Uterus (tissue), 4 donors: Measurements from ENCODE around the gene GREB1. TPM values are rescaled to one million over a fixed set of nuclear protein-coding genes. Genes with fewer than 3 reads are reported as not detected.

ENCODE experiments used
- DNase-seq, 2 donors: peaks; one replicate each; pipeline ENCODE4 v3.0.0-alpha.2; 2019 to 2020
- H3K27ac ChIP-seq, 2 donors: fragments of 200-600 bp; sonication (generic); 1 replicate in 1 of 2; 2 replicates in 1 of 2; pipeline ENCODE4 v1.5.1; 2016 to 2018
- H3K27me3 ChIP-seq, 2 donors: fragments of 200-600 bp; sonication (generic); one replicate each; pipeline ENCODE4 v1.5.1; 2018 to 2019; ENCODE audit warnings: control low read depth in 1 of 2
- H3K36me3 ChIP-seq, 2 donors: fragments of 200-600 bp; sonication (generic); one replicate each; pipeline ENCODE4 v1.5.1; 2019; ENCODE audit warnings: control low read depth in 1 of 2
- H3K4me1 ChIP-seq, 2 donors: fragments of 200-600 bp; sonication (generic); one replicate each; pipeline ENCODE4 v1.5.1; 2018 to 2019; ENCODE audit warnings: control low read depth in 1 of 2
- H3K4me3 ChIP-seq, 2 donors: fragments of 200-600 bp; sonication (generic); 1 replicate in 1 of 2; 2 replicates in 1 of 2; pipeline ENCODE4 v1.5.1; 2018 to 2019; ENCODE audit warnings: mild to moderate bottlenecking in 1 of 2
- H3K9me3 ChIP-seq, 2 donors: fragments of 200-600 bp; sonication (generic); one replicate each; pipeline ENCODE4 v1.5.1; 2019; ENCODE audit warnings: control low read depth in 1 of 2
- CTCF ChIP-seq, 4 experiments: fragments of 200-600 bp in 2 of 4; fragments of 450-650 bp in 2 of 4; sonication (generic) in 2 of 4; IDR thresholded peaks; one replicate each; pipeline ENCODE4 v1.5.1; 2016 to 2019; ENCODE audit warnings: antibody characterized with exemption in 4 of 4, mild to moderate bottlenecking in 2 of 4, moderate library complexity in 1 of 4
- POLR2A ChIP-seq, 2 donors: fragments of 450-650 bp; IDR thresholded peaks; one replicate each; pipeline ENCODE4 v1.6.1; 2016; ENCODE audit warnings: antibody characterized with exemption in 2 of 2, mild to moderate bottlenecking in 1 of 2, moderate library complexity in 1 of 2
- intact Hi-C: fragments of 100-400 bp; cut with DNase I; formaldehyde crosslinking; loops from one replicate; pipeline ENCODE4 v1.15.1; 2023; ENCODE audit warnings: low total_unique reads
- total RNA-seq, 4 donors: library from RNA; depleted of rRNA in 3 of 4; stranded (reverse); fragments of >200 nt in 3 of 4; gene quantifications; one replicate each; pipeline versions ENCODE4 v1.1.0 to v1.2.4, GENCODE V29; 2014 to 2023
- donor health status: DM: yes; HTN: yes; CAD: no.

GREB1 gene
- total RNA-seq, 4 donors from 2014 or later, result 20.3 to 166 (median 78.8) TPM

GRCh38 chr2:11513319-11513718 lies 20.5 kb upstream of the GREB1 start:
- intact Hi-C loops, result no loop called here
- H3K27ac ChIP-seq, result peak overlapping the region; percentile 82 to 89
- H3K36me3 ChIP-seq, result no peaks in the 10 kb centered on the region
- no peak for TF ChIP-seq POLR2A (IDR thresholded peaks at IDR 0.05)
- TF ChIP-seq CTCF (IDR thresholded peaks at IDR 0.05), result no peak
- H3K4me1 ChIP-seq, result peaks cover 2 to 4% of the 10 kb centered on the region in 2 donors
- H3K9me3 ChIP-seq, result no peaks in the 10 kb centered on the region
- no peak overlapping the region for H3K4me3 ChIP-seq
- H3K27me3 ChIP-seq, result no peaks in the 10 kb centered on the region
- DNase-seq, result no peak

GRCh38 chr2:11514081-11514730 lies 19.6 kb upstream of the GREB1 start:
- peak overlapping the region; percentile 82 to 89 for H3K27ac ChIP-seq
- intact Hi-C loops, result no loop called here
- TF ChIP-seq POLR2A (IDR thresholded peaks at IDR 0.05), result no peak
- TF ChIP-seq CTCF (IDR thresholded peaks at IDR 0.05), result no peak
- peaks cover 0 to 4% of the 10 kb centered on the region in 2 donors for H3K4me1 ChIP-seq
- H3K4me3 ChIP-seq, result no peak overlapping the region
- H3K27me3 ChIP-seq, result no peaks in the 10 kb centered on the region
- no peaks in the 10 kb centered on the region for H3K9me3 ChIP-seq
- DNase-seq, result no peak
- H3K36me3 ChIP-seq, result no peaks in the 10 kb centered on the region

GRCh38 chr2:11514904-11515303 lies 18.9 kb upstream of the GREB1 start:
- Histone ChIP-seq H3K27ac (peak overlapping the region; percentile 82 to 89), H3K27me3 (no peaks in the 10 kb centered on the region), H3K9me3 (no peaks in the 10 kb centered on the region), H3K4me1 (peaks cover 0 to 4% of the 10 kb centered on the region in 2 donors), H3K4me3 (no peak overlapping the region), H3K36me3 (no peaks in the 10 kb centered on the region)
- intact Hi-C loops, result no loop called here
- no peak for DNase-seq
- TF ChIP-seq CTCF (IDR thresholded peaks at IDR 0.05) (no peak), POLR2A (IDR thresholded peaks at IDR 0.05) (no peak)

GRCh38 chr2:11515490-11515981 lies 18.3 kb upstream of the GREB1 start:
- intact Hi-C loops, result no loop called here
- Histone ChIP-seq H3K4me3 (no peak overlapping the region), H3K27ac (peak overlapping the region; percentile 82 to 89), H3K36me3 (no peaks in the 10 kb centered on the region), H3K4me1 (peaks cover 0 to 4% of the 10 kb centered on the region in 2 donors), H3K9me3 (no peaks in the 10 kb centered on the region), H3K27me3 (no peaks in the 10 kb centered on the region)
- peak in 1 of 2 donors; percentile 21 for DNase-seq
- TF ChIP-seq CTCF (IDR thresholded peaks at IDR 0.05) (no peak), POLR2A (IDR thresholded peaks at IDR 0.05) (no peak)

GRCh38 chr2:11516984-11517648 lies 16.7 kb upstream of the GREB1 start:
- peak overlapping the region; percentile 82 to 89 for H3K27ac ChIP-seq
- H3K4me1 ChIP-seq, result peaks cover 0 to 4% of the 10 kb centered on the region in 2 donors
- H3K36me3 ChIP-seq, result no peaks in the 10 kb centered on the region
- H3K9me3 ChIP-seq, result no peaks in the 10 kb centered on the region
- no peaks in the 10 kb centered on the region for H3K27me3 ChIP-seq
- intact Hi-C loops, result no loop called here
- DNase-seq, result no peak
- no peak for TF ChIP-seq POLR2A (IDR thresholded peaks at IDR 0.05)
- TF ChIP-seq CTCF (IDR thresholded peaks at IDR 0.05), result no peak
- no peak overlapping the region for H3K4me3 ChIP-seq
